GM21786 (cell line): ENCODE measurements around the gene PRXL2B.
"Not testable (repeated sequence)": the region's sequence is repeated elsewhere in the genome, so short reads cannot be mapped to it uniquely, and the experiment has no call there.

Experiments used
- ATAC-seq: cut with Tn5 transposase; IDR thresholded peaks from one replicate; pipeline ENCODE4 v1.9.1; 2021; ENCODE audit not compliant: unreplicated experiment

Gene PRXL2B

DNA sequence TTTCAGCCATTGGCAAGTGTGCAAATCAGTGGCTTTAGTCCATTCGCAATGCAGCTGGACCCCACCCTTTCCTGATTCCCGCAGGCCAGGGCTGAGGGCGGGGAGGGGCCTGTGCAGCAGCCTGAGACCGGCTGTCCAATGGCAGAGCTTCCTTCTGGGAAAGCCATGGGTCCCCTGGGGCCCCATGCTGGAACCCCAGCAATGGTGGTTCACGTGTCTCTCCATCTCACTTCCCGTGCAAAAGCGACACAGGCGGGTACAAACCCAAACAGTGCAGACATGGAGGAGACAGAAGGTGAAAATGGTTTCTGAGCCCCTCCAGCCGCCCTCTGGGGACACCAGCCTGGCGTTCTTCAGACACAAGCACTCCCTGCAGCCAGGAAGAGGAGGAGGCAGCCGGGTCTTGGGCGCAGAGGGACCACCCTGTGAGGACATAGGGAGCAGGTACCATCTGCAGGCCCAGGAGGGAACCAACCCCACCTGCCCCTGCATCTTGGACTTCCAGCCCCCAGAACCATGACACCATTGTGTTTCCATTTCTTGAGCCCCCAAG lies 36.2 kb upstream of the PRXL2B start:
- not testable (repeated sequence) for ATAC-seq

DNA sequence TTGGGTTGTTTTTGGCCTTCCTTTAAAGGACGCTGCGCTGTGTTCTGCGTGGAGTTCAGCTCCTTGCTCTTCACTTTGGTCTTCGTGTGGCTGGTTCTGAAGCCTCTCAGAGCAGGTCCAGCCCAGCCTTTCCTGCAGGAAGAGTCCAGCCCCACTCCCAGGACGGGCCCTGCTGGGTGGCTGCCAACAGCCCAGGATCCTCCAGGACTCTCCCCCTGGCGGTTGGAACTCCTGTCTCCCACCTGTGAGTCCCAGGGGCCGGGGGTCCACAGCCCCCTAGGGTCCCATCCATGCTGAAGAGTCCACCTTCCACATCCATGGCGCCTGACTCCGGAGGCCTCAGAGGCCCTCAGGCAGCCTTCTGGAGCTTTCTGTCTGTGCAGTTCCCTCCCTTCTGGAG lies 35.0 kb upstream of the PRXL2B start:
- not testable (repeated sequence) for ATAC-seq

DNA sequence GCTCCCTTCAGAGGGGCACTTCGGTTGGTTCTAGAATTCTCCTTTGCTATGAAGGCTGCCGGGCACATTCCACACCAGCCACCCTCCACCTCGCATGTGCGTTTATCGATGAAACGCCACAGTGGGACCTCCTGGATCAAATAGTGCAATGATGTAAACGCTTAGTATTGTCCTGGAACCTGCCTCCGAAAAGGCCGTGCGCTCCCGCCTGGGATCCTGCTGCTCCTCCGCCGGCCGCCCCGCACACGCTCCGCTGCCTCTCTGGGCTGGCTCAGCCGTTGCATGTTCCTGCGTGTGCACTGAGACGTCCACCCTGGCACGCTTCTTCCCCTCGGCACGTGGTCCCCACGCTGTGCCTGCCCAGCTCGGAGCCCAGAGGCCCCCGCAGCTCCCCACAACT lies 34.4 kb upstream of the PRXL2B start:
- ATAC-seq = no peak

DNA sequence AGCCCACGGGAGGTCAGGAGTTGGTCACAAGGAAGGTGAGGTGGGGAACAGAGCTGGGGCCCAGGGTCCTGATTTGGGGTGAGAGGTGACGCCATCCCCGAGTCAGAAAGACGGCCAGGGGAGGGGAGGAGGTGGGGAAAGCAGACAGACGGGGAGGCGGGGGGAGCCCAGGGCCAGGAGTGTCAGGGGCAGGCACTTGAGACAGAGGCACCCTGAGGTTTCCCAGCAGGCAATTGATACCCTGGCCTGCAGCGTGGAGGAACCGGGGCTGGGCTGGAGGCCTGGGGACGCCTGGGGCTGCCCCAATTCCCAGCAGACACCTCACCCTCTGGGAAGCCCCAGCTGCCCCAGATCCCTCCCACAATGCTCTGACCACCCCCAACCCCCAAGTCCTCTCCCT lies 33.5 kb upstream of the PRXL2B start:
- not testable (repeated sequence) for ATAC-seq

DNA sequence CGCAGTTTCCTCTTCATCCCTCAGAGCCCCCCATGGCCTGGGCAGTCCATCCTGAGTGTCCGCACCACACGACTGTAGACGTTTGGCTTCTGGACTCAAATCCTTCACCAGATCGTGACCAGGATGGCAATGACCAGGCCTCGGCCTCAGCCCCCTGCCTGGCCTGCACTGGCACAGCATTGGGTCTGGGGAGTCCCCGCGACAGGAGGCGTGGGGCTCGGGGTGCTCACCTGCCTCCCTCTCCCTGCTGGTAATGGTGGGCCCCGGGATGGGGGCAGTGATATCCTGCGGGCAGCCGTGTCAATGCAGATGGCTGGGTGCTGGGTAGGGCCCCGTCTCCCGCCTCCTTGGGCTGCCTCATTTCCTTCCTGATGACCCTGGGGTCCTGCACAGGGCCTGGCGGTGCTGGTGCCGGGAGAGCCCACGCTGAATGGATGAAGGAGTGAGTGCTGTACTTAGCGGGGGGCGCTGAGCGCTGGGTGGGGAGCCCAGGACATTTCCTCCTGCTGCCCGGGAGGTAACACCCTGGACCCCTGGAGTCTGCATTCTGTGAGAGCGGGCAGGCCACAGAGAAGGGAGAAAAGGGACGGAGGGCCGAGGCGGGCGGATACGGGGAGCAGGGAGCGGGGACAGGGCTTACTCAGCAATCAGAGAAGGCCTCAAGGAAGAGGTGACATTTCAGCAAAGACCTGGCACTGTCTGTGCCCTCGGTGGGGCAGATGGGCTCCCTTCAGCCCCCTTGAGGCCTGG lies 32.5 kb upstream of the PRXL2B start:
- ATAC-seq = no peak

DNA sequence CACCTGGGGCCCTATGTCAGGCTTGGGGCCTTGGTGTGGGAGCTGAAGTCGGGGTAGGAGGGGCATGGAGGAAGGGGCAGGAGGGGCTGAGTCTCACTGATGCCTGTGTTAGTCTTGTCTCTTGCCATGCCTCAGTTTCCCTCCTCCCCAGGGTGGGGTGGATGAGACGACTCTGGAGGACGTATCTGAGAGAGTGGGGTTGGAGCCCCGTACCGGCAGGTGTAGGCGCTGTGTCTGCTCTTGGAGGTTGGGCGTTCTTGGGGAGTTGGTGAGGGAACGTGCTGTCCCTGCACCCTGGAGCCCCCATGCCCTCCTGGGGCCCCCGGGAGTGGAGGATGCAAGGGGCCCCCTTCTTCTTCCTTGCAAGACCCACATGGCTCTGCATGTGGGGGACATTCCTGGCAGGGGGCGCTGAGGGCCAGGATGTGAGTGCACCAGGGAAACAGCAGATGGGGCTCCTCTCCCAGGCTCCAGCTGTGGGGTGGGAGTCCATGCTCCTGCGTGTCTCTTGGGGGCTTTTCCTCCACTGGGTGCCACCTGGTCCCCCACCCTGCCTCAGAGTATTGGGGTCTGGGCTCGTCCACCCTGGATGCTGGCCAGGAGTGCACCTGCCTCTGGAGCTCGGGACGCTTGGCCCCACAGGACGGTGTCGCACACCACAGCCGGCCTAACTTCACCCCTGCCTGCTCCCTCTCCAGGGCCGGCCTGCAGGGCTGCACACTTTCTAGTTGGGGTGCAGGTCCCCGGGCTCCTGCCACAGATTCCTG lies 31.8 kb upstream of the PRXL2B start:
- no peak for ATAC-seq

DNA sequence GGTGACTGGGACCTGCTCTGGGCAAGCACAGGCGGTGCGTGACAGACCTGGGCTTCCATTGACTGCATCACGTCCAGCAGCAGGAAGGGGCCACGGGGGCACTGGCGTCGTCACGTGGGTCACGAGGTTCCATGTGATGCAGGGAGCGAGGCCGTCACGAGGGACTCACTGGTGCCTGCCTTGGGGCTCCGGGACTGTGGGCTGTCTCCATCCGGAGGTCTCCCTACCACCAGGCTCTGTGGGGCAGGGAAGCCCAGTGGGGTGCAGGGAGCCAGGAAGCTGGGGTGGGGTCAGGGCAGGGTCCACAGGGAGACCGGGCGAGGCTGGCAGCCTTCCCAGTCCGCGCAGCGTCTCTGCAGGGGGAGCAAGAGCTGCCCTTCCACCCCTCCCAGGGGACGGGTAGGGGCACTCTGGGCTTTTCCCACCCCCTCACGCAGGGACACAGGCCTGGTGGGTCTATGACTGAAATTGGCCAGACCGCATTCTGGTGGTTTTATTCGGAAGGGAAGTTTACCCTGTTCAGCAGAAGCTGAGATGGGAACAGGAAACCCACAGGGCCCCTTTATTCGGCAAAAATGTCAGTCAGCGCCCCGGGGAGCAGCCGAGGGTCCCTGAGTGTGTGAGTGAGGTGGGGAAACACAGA lies 30.8 kb upstream of the PRXL2B start:
- peak; percentile 37 for ATAC-seq

DNA sequence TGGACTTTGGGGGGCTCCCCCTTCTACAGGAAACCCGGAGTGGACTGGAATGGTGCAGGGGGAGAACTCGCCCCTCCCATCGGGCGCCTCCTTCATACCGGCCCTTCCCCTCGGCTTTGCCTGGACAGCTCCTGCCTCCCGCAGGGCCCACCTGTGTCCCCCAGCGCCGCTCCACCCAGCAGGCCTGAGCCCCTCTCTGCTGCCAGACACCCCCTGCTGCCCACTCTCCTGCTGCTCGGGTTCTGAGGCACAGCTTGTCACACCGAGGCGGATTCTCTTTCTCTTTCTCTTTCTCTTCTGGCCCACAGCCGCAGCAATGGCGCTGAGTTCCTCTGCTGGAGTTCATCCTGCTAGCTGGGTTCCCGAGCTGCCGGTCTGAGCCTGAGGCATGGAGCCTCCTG lies 30.3 kb upstream of the PRXL2B start, which contains the start of gene TNFRSF14:
TSS of gene TNFRSF14 (plus strand) at position 95 of the 401 bp plus-strand sequence. CDS start at position 389, 294 bp downstream.
- ATAC-seq = peak; percentile 29

DNA sequence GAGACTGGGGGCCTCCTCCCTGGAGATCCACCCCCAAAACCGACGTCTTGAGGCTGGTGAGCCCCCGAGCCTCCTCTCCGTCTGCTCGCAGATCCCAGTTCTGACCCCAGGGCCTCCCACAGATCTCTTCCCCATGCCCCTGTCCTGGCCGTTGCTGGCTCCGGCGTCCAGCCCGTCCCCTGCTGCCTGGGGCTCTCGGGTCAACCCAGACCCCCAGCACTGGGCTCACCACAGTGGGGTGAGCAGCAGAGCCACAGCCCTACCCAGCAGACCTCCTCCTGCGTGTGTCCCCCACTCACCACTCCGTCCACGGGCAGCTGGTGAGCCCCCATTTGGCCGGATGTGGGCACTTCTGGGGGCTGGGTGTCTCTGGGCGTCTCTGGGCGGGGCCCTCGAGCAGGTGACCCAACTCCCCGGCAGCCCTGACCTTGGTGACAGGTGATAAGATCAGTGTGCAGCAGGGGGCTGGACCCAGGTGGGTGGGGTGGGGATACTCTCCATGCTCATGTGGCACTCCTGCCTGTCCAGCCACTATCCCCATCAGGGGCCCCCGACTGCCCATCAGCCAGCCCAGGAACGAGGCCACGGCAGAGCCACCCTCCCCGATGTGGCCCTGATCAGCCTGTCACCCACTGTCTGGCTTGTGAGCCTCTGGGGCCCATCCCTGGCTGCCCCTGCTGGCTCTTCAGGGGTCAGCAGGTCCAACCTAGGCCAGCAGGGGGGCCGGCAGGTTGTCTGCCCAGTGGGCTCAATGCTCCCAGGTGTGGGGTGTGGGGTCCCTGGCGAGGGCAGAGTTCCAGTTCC lies 29.7 kb upstream of the PRXL2B start:
- ATAC-seq = no peak

DNA sequence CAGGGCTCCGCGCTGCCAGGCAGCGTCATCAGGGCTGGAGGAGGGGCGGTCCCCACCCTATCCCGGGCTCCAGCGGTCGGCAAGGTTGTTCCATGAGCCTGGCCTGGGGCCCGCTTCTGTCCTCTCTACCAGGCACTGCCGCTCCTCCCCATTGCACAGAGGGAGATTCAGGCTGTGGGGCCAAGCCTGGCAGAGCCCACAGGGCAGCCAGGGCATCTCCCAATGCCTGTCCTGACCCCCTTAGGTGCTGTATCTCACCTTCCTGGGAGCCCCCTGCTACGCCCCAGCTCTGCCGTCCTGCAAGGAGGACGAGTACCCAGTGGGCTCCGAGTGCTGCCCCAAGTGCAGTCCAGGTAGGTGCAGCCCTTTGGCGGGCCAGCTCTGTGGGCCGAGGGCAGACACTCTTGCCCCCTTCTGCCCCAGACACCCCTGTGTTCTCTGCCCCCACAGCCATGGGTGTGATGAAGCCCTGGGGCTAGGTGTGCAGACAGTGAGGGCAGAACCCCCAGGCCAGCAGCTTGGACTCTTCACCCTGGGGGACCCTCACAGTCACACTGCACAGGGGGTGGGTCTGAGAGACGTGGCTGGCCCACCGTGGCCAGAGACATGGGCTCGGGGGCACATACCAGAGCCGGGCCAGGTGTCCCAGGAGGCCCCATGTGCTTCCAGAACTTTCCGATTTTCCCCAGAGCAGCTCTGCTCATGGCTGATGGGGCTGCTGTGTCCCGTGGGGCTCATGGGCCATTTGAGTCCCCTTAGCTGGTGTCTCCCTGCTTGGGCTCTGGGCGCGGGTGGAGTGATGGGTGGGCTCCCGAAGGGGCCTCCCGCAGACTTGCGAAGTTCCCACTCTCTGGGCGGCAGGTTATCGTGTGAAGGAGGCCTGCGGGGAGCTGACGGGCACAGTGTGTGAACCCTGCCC lies 28.8 kb upstream of the PRXL2B start:
- ATAC-seq = no peak

DNA sequence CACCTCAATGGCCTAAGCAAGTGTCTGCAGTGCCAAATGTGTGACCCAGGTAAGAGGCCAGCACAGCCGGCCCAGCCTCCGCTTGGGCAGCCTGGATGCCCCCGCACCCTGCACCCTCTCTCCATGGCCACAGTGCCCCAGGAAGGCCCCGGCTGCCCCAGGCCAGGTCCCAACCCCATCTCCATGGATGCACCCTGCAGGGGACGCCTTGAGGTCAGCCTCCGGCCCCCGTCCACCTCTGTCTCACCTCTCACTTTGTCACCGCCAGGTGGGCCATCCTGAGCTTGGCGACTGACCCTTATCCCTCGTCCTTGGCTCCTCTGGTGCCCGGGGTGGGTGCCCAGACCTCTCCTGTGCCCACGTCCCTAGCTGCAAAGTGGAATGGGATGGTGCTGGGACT lies 28.2 kb upstream of the PRXL2B start:
- ATAC-seq = no peak

DNA sequence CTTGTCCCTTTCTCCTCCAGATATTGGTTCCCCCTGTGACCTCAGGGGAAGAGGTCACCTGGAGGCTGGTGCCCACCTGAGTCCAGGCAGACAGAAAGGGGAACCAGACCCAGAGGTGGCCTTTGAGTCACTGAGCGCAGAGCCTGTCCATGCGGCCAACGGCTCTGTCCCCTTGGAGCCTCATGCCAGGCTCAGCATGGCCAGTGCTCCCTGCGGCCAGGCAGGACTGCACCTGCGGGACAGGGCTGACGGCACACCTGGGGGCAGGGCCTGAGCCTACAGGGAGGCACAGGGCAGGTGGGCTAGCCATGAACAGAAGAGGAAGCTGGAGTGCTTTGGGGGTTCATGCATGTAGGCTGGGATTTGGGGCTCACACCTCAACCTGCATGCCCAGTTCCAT lies 27.7 kb upstream of the PRXL2B start:
- no peak for ATAC-seq

DNA sequence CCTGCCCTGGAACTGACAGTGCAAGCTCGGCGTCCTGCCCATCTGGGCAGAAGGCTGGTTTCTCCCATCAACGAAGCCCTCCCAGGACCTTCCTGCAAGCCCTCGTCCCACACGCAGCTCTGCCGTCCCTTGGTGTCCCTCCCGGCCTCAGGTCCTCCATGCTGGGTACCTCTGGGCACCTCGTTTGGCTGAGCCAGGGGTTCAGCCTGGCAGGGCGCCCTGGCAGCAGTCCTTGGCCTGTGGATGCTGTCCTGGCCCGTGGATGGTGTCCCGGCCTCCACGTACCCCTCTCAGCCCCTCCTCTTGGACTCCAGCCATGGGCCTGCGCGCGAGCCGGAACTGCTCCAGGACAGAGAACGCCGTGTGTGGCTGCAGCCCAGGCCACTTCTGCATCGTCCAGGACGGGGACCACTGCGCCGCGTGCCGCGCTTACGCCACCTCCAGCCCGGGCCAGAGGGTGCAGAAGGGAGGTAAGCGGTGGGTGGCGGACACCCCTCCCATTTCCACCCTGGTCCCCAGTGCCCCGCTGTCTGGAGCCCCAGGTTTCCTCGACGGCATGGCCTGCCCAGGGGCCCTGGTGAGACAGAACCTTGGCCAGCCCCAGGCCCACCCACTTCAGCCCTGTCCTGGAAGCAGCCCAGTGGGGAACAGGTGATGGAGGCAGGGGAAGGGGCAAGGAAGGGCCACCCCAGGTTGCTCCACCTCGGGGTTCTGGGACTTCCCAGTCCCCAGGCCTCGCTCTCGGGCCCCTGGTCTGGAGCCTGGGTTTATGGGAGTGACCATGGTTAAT lies 26.9 kb upstream of the PRXL2B start:
- no peak for ATAC-seq

DNA sequence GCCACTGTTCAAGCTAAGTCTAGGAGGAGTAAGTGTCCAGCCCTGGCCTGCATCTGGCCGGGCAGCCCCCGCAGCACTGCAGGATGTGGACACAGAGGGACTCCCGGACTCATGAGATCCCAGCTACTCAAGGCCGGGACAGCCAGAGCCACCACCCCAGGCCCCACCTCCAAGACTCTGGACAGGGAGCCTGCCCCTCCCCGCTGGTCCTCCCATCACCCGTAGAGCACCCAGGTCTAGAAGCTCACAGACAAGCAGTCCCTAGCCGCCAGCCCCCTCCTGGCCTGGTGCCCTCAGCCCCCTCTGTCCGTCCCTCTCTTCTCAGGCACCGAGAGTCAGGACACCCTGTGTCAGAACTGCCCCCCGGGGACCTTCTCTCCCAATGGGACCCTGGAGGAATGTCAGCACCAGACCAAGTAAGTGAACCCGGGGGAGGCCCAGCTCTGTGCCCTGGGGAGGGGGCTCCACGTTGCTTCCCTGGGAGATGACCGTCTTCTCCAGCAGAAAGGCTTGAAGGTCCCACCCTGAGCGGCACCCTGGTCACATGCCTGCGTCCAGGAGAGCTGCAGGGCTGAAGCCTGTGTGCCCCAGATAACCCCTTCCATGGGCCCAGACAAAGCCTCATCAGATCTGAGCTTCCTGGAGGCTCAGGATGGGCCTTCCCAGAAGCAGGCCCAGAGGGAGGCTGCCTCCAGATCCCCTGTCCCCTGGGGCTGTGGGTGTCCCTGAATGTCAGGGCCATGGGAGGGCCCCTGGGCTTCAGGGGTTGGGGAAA lies 26.1 kb upstream of the PRXL2B start:
- no peak for ATAC-seq

DNA sequence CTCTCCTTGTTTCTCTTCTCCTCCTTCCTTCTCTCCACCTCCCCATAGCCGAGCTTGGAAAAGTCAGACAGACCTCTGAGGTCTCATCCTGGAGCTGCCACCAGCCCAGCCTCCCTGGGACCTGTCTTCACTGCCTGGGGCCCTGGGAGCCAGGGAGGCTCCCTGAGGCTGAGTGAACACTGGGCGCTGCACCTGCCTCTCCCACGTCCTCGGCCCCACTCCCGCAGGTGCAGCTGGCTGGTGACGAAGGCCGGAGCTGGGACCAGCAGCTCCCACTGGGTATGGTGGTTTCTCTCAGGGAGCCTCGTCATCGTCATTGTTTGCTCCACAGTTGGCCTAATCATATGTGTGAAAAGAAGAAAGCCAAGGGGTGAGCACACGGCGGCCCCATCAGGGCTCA lies 25.1 kb upstream of the PRXL2B start:
- no peak for ATAC-seq

DNA sequence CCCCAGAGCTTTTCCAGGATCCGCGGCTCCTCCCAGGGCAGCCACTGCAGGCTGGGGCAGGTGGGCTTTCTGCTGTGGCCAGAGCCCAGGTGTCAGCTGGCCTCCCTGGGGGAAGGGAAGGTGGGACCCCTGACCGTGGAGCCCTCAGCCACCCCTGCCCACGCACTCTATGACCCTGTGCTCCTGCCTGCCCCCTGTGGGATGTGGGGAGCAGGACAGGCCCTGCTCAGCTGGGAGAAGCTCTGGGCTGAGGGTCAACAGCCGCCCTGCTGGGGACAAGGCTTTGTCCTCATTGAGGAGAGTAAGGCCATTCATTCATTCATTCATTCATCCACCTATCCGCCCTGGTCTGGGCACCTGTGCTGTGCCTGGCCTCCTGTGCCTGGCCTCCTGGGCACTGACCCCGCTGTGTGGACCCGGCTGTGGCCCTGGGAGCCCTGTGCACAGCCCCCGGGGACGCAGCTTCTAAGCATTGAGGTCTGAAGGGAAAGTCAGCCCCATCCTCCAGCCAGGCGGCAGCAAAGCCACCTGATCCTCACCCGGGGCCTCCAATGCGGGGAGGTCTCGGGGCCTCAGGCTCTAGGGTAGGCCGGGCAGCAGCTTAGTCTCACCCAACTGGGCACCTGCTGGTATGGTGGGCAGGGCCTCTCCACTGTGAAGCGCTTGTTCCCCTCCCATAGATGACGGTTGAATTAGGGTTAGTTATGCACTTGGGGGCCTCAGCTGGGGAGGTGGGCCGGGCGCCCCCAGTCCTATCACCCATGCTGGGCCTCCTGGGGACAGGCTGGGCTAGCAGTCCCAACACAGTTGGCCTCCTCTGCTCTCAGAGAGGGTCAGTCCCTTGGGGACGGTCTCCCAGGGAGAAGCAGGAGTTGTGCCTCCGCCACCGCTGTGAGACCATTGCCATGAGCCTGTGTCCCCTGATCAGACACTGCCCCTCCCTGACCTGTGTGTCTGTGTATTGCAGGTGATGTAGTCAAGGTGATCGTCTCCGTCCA lies 24.4 kb upstream of the PRXL2B start:
- no peak for ATAC-seq

DNA sequence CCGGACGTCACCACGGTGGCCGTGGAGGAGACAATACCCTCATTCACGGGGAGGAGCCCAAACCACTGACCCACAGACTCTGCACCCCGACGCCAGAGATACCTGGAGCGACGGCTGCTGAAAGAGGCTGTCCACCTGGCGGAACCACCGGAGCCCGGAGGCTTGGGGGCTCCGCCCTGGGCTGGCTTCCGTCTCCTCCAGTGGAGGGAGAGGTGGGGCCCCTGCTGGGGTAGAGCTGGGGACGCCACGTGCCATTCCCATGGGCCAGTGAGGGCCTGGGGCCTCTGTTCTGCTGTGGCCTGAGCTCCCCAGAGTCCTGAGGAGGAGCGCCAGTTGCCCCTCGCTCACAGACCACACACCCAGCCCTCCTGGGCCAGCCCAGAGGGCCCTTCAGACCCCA lies 23.4 kb upstream of the PRXL2B start:
- no peak for ATAC-seq
